Measurements from ENCODE around the gene ALMS1.
"Not testable (repeated sequence)": the region's sequence is repeated elsewhere in the genome, so short reads cannot be mapped to it uniquely, and the experiment has no call there.

Gene ALMS1

DNA sequence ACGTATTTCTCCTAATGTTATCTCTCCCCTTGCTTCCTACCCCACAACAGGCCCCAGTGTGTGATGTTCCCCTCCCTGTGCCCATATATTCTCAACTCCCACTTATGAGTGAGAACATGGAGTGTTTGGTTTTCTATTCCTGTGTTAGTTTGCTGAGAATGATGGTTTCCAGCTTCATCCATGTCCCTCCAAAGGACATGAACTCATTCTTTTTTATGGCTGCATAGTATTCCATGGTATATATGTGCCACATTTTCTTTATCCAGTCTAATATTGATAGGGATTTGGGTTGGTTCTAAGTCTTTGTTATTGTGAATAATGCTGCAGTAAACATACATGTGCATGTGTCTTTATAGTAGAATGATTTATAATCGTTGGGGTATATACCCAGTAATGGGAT, 119.2 kb downstream of the ALMS1 start:
- not testable (repeated sequence) for DNase-seq

DNA sequence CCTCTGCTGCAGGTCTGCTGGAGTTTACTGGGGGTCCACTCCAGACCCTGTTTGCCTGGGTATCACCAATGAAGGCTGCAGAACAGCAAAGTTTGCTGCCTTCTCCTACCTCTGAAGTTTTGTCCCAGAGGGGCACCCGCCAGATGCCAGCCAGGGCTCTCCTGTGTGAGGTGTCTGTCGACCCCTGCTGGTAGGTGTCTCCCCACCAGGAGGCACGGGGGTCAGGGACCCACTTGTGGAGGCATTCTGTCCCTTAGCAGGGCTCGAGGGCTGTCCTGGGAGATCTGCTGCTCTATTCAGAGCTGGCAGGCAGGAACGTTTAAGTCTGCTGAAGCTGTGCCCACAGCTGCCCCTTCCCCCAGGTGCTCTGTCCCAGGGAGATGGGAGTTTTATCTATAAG, 124.8 kb downstream of the ALMS1 start:
- not testable (repeated sequence) for DNase-seq

DNA sequence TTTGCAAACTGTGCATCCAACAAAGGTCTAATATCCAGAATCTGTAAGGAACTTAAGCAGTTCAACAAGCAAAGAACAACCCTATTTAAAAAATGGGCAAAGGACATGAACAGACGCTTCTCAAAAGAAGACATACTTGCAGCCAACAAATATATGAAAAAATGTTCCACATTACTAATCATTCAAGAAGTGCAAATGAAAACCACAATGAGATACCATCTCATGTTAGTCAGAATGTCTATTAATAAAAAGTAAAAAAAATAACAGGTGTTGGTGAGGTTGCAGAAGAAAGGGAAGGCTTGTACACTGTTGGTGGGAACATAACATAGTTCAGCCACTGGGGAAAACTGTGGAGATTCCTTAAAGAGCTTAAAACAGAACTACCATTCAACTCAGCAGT, 130.4 kb downstream of the ALMS1 start:
- no peak for DNase-seq

DNA sequence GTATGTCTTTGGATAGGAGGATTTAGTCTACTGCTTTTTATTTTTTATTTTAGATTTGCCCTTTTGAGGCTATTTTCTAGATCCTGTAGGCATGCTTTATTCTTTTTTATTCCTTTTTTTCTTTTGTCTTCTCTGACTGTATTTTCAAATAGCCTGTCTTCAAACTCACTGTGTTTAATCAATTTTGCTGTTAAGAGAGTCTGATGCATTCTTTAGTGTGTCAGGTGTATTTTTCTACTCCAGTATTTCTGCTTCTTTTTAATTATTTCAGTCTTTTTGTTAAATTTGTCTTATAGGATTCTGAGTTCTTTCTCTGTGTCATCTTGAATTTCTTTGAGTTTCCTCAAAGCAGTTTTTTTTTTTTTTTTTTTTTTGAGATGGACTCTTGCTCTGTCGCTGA, 143.1 kb downstream of the ALMS1 start:
- DNase-seq, result no peak

DNA sequence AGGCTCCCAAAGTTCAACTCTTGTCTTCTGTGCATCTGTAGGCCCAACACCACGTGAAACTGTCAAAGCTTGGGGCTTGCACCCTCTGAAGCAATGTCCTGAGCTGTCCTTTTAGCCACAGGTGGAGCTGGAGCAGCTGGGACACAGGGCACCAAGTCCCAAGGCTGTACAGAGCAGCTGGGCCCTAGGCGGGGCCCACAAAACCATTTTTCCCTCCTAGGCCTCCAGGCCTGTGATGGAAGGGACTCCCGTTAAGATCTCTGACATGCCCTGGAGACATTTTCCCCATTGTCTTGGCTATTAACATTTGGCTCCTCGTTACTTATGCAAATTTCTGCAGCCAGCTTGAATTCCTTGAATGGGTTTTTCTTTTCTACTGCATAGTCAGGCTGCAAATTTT, 145.1 kb downstream of the ALMS1 start:
- not testable (repeated sequence) for DNase-seq

DNA sequence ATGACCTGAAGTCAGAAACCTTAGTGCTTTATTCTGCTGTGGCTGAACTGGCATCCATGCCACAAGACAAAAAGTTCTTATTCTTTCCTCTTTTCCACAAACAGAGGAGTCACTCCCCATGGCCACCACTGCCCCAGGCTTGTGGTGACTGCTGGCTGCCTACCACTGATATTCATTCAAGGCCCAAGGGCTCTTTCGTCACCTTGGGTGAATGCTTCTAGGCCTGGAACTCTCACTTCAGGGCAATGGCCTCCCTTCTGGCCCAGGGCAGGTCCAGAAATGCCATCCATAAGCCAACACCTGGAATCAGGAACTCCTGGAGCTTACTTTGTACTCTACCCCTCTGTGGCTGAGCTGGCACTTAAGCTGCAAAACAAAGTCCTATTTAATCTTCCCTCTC, 146.7 kb downstream of the ALMS1 start:
- DNase-seq, result no peak

DNA sequence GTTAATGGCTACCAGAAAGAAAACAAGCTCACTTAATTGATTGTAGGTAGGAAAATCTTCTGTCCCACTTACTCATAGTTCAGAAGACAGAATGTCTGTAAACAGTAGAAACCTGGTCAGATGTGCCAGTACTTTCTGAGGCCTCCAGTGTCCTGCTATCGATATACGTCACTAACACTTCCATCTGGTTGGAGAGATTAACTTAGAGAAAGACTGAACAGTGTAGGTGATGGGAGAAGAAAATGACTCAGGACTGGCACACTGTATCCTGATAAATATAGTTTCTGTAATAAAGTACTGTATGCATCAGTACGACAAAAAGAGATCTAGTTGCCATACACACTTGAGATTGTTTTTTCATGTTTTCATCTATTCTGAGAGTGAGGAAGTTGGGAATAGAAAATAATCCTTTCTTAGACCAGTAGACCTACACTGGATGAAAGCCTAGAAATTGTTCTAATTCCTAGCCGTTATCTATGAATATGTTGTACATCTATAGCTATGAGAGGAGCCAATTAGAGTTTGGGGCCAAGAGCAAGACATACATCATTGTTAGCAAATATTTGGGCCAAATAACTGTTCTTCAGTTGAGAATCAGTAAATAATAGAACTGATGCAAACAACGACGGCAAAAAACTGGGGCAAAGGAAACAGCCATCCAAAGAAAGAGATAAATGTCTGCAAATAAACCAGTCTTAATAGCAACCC, 150.7 kb downstream of the ALMS1 start:
- no peak for DNase-seq

DNA sequence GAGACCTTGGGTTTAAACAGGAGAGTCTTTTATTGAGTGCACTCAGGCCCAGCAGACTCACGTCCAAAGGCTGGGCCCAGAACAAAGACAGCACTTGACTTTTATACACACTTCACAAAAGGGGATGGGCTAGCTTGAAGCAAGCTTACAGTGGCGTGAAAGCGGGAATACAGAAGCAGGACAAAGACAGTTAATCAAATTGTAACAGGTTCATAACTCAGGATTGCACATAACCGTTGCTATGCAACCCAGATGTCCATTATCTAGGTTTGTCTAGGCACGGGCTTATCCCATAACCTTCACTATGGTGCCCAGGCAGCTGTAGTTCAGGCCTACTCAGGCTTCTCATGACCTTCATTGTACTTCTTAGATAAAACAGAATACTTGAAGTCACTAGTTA, 175.2 kb downstream of the ALMS1 start:
- DNase-seq, result not testable (repeated sequence)

DNA sequence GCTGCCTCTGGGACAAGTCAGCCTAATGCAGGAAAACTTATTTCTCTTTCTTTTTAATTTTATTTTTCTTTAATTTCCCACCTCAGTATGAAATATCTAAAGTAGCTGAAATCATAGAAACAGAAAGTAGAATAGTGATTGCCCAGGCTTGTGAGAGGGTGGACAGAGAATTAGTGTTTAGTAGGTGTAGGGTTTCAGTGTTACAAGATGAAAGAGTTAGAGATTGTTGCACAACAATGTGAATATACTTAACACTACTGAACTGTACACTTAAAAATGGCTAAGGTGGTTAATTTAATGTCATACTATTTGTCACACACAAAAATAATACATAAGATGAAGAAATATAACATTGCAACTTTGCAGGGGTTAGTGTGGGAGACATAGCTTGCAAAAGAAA, 175.8 kb downstream of the ALMS1 start:
- no peak for DNase-seq

DNA sequence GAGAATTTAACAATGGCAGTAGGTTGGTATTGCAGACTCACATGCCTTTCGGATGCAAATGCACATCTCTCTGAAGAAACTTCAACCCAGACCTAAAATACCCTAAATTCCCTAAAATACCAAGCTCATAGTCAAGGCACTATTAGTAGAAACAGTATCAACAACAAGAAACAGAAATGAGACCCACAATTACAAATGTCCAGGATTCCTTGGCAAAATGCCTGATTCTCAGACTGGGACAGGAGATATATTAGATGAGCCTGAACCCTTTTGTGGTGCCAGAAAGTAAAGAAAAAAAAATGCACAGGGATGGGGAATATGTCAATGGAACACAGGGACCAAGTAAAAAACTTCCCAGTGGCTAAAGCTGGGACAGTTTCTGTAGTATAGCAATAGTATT, 179.3 kb downstream of the ALMS1 start:
- DNase-seq, result no peak

DNA sequence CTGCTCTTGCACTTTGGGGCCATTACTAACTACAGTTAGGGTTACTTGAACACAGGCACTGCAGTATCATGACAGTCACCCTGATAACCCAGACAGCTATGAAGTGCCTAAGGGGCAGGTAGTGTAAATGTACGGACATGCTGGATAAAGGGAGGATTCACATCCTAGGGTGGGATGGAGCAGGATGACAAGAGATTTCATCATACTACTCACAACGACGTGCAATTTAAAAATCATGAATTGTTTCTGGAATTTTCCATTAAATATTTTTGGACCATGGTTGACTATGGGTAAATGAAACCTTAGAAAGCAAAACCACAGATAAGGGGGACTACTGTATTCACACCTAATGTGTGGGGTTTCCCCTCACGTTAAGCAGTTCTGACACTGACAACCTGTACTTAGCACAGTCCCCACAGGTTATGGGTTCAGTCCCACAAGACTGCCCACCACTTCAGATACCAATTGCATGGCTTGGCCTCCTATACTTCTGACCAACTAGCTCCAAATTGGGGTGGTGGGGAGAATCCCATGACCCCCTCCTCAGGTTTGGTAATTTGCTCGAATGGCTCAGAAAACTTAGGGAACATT, 180.7 kb downstream of the ALMS1 start:
- DNase-seq, result no peak

DNA sequence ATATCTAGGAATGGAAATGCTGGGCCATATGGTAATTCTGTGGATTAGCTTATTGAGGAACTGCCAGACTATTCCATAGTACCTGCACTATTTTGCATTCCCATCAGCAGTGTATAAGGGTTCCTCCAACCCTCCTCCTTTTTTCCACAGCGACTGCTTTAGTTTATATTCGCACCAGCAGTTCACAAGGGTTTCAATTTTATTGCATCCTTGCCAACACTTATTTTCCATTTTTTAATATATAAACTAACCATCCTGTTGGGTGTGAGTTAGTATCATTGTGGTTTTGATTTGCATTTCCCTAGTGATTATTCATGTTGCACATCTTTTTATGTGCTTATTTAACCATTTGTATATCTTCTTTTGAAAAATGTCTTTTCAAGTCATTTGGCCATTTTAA, 189.6 kb downstream of the ALMS1 start:
- DNase-seq, result no peak

DNA sequence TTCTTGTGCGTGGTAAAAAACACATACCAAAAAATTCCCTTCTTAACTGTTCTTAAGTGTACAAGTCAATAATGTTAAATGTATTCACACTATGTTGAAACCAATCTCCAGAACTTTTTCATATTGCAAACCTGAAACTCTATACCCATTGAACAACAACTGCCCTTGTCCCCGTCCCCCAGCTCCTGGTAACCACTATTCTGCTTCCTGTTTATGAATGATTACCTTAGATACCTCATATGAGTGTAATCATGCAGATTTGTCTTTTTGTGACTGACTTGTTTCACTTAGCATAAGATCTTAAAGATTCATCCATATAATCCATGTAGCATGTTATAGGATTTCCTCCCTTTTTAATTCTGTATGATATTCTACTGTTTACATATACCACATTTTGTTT, 196.7 kb downstream of the ALMS1 start:
- DNase-seq, result no peak

DNA sequence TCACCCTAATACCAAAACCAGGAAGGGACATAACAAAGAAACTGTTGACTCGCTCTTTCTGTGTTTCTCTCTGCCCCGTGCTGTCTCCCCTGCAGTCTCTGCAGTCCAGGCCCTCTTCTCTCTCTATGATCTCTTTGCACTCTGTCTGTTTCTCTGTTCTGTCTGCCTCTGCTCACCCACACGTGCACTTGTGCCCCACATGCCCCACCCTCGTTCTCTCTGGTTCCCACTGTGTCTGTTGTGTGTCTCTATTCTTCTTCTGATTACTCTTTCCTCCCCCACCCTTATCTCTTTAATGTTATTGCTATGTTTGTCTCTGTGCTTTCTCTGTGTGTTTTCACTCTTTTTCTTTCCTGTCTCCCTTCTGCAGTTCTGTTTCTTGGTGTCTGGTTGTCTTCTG, 202.5 kb downstream of the ALMS1 start:
- DNase-seq, result no peak

DNA sequence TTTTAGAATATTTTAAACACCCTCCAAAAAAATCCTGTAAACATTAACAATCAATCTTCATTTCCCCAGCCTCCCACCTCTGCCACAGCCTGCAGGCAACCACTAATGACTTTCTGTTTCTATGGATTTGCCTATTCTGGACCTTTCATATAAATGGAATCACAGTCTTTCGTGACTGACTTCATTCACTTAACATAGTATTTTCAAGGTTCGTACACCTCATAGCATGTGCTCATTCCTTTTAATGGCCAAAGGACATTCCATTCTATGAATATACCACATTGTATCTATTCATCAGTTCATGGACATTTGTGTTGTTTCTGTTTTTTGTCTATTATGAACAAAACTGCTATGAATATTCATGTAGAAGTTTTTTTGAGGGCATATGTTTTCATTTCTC, 208.0 kb downstream of the ALMS1 start:
- DNase-seq, result no peak

DNA sequence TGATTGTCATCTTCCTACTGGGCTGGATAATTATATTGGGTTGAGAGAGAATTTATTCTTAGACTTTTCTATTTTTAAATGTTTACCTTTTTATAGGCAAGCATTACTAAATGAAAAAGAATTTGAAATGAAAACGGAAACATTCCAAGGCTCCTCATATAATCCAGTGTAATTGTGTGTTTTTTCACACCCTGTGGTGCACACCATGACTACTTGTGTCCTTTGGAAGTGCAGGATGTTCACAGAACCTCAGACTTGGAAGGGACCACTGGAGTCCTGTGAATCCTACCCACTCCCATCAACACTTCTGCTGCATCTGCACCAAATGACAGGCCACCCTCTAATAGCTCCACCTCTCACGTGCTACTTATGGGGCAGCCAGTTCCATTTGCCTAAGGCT, 208.6 kb downstream of the ALMS1 start:
- no peak for DNase-seq

DNA sequence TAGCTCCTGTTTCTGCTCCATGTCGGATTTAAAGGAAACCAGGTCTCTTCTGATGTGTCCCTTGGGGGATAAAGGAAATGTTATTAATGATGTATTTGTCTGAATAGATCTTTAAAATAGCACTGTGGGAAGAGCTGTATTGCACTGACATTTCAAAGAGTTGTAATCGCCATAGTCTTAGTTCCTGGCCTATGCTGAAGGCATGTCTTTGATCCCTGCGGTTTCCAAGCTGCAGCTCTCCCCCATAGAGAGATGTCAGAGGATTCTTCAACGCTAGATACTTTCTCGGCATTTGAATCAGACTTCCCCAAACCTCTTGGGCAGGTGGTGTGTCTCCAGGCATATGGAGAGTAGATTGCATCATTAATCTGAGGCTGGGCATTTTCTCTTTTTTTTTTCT, 216.1 kb downstream of the ALMS1 start:
- no peak for DNase-seq

DNA sequence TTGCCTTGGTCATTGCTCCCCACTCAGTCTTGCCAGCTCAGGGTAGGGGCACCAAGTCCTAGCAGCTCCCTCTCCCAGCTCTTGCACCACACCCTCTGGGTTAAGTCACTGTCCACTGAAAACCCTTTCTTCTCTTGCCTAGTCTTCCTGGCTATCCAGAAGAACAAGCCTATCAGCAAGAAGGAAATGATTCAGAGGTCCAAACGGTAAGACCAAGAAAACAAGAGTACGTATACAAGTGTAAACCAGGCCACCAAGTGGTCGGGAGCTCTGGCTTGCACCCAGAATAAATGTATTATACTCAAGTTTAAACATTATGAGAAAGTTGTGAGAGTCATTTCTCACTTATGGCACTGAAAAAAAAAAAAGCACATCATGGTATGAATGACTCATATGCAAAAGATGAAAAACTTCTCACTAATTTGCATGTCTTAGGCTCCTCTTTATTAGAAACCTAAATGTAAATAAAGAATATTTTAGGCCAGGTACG, 217.5 kb downstream of the ALMS1 start:
- DNase-seq, result not testable (repeated sequence)

DNA sequence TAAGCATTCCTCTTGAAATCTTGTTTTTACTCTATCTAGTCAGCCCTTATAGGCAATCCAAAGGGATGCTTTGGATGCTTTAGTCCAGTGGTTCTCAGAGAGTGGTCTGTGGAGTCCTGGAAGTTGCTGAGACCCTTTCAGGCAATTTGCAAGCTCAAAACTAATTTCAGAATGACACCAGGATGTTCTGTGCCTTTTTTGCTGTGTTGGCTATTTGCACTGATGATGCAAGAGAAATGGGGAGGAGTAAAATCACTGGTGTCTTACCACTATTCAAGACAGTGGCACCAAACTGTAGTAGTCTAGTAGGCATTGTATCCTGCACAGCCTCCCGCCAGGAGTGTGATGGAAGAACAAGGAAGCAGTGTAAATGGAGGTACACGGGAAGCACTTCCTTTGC, 219.0 kb downstream of the ALMS1 start:
- DNase-seq, result not testable (repeated sequence)

DNA sequence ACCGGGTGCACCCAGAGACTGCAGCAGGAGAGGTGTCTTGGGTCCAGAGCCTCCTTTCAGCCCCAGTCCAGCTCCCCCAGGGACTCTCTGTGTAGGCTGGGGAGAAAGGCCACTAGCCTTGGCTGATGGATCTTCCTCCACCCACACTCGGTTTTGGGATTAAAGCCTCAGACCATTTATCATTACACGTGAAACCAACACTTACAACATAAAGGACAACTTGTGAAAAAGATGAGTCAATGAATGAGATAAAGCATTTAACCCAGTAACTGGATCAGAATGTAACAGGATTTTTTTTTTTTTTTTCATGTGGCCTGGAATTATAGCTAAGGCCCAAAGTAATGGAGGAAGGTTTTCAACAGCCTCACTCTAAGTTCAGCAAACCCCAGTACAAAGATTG, 224.5 kb downstream of the ALMS1 start:
- no peak for DNase-seq

DNA sequence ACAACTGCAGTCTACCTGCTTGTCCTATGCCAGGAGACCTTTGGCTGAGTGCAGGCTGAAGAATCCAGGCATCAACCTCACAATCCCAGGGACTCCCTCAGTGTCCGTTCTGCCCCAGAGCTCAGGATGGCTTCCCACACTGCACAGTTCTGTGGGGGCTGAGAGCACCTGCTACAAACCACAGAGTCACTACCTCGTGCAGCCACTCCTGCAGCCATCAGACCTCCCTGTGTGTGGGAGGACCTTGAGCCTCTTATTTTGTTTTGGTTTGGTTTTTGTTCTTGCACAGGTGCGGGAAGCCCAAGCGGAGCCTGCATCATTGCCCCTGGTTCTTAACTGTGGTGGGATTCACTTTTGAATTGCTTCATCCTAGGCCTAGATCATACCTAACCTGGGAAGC, 225.6 kb downstream of the ALMS1 start:
- no peak for DNase-seq

DNA sequence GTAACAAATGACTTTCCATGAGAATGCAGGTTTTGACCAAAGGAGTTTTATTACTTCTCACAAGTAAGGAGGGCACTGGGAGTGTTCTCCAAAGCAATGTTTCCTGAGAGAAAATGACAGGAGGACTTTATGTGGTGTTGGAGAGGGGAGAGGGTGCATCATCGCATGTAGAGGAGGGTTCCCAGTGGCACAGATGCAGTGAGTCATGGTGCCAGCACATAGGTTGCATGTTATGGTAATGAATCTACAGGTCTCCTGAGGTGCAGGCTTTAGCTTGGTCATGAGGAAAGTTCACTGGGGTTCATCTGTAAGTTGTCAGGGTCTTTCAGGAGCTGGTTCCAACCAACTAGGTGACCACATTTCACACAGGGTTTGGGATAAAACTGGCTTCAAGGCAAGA, 226.2 kb downstream of the ALMS1 start:
- no peak for DNase-seq

DNA sequence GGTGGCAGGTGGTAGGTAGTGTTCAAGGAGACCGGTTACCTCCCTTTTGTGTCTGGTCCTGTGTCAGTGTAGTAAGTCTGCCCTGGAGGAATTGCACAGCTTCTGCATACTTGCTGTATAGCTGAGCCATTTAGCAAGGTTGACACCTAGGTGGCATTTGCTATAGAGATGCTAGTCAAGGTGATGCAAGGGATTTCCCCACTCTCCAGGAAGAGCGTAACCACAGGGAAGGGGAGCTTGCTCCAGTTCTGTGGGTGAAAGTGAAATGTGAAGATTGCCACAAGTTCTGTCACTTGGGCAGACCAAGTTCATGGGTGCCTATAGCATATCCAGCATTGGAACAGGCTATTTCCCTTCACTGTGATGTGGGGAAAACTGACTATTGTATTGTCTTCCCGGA, 228.5 kb downstream of the ALMS1 start:
- DNase-seq, result peak in 1 of 2 experiments; percentile 22

DNA sequence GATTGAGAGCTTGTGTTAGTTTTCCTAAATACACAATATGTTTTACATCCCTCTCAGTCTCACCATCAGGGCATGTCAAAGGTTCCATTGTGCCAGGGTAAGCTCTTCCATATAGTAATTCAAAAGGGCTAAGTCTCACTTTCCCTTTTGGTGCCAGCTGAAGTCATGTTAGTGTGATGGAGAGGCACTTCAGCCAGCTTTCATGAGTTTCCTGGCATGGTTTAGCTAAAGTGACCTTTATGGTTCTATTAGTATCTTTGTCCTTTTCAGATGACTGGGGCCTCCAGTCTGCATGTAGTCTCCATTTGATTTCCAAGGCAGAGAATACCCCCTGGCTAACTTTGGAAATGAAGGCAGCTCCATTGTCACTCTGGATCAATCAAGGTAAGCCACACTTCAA, 229.4 kb downstream of the ALMS1 start:
- DNase-seq, result no peak

DNA sequence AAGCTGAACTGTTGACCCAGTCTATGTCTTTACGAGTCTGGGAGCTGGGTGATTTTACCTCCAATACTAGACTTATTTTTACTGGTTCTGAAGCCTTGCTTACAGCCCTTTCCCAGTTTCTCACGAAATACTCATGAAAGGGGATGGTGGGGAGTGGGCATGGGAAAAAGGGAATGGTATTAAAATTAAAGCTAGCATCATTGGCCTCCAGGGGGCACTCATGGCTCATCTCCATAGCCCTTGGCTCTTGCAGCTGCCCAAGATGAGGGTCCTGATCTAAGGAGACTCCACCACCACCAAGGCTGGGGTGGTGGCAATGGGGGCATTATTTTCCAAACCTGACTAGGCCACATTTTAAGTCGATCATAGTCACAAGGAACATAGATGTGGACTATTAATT, 234.3 kb downstream of the ALMS1 start:
- DNase-seq, result not testable (repeated sequence)
